ENCODE data around the gene KDELR3.

KDELR3 gene

GRCh38 chr22:38467904-38468442, at the start of gene KDELR3:
KDELR3 (plus strand) TSS chr22:38468096; CDS start chr22:38468234, 138 bp downstream.
- peak; percentile 22 to 41 for DNase-seq

- DNase-seq, result no peak
Measured at GRCh38 chr22:38418589-38418988, 49.3 kb upstream of the KDELR3 start.

GRCh38 chr22:38419121-38419857, 48.6 kb upstream of the KDELR3 start:
- no peak for DNase-seq

GRCh38 chr22:38419858-38420160, 48.1 kb upstream of the KDELR3 start:
- DNase-seq, result no peak

GRCh38 chr22:38420734-38421133, 47.2 kb upstream of the KDELR3 start:
- no peak for DNase-seq

GRCh38 chr22:38422611-38423511, 45.0 kb upstream of the KDELR3 start:
- no peak for DNase-seq

GRCh38 chr22:38423512-38424503, 44.1 kb upstream of the KDELR3 start:
- DNase-seq, result no peak

- DNase-seq, result no peak
Measured at GRCh38 chr22:38424525-38425080, 43.3 kb upstream of the KDELR3 start.

GRCh38 chr22:38426628-38427027, 41.3 kb upstream of the KDELR3 start:
- DNase-seq, result no peak

- DNase-seq, result no peak
Measured at GRCh38 chr22:38427465-38427864, 40.4 kb upstream of the KDELR3 start.

GRCh38 chr22:38427940-38428339, 40.0 kb upstream of the KDELR3 start:
- DNase-seq, result no peak

- no peak for DNase-seq
Measured at GRCh38 chr22:38428714-38429113, 39.2 kb upstream of the KDELR3 start.

GRCh38 chr22:38429499-38430068, 38.3 kb upstream of the KDELR3 start:
- DNase-seq, result no peak

GRCh38 chr22:38431266-38432010, 36.5 kb upstream of the KDELR3 start:
- no peak for DNase-seq

GRCh38 chr22:38432264-38432663, 35.6 kb upstream of the KDELR3 start:
- DNase-seq, result no peak

- no peak for DNase-seq
Measured at GRCh38 chr22:38433871-38434270, 34.0 kb upstream of the KDELR3 start.

GRCh38 chr22:38435010-38435409, 32.9 kb upstream of the KDELR3 start:
- no peak for DNase-seq

GRCh38 chr22:38435965-38436364, 31.9 kb upstream of the KDELR3 start:
- no peak for DNase-seq

- no peak for DNase-seq
Measured at GRCh38 chr22:38436629-38437395, 31.1 kb upstream of the KDELR3 start.

GRCh38 chr22:38437416-38437815, 30.5 kb upstream of the KDELR3 start:
- DNase-seq, result no peak
